GM12872 (cell line): Measurements from ENCODE around the gene HDGFL3.

Source experiments
- TF ChIP-seq, protein P1 (sequence below): IDR thresholded peaks from 3 replicates; pipeline ENCODE4 v1.5.1; 2011; ENCODE audit warnings: low read depth, mild to moderate bottlenecking, low read length, moderate library complexity; ENCODE audit not compliant: insufficient read depth

The HDGFL3 gene

DNA sequence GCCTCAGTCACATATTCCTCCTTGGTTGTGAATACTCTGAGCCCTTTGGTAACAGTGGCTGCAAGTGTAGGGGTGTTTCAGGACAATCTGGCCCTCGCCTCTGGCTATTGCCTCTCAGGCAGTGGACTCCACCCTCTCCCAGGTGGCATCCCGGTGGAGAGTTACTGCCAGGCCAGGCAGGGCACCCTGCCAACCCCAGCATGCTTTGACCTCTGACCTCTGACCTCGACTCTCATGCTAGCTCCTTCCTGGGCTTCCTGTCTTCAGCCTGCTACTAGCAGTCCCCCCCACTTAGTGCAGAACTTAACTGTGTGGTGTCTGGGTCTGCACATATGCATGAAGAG lies 94.7 kb downstream of the HDGFL3 start:
- TF ChIP-seq, protein P1, sequence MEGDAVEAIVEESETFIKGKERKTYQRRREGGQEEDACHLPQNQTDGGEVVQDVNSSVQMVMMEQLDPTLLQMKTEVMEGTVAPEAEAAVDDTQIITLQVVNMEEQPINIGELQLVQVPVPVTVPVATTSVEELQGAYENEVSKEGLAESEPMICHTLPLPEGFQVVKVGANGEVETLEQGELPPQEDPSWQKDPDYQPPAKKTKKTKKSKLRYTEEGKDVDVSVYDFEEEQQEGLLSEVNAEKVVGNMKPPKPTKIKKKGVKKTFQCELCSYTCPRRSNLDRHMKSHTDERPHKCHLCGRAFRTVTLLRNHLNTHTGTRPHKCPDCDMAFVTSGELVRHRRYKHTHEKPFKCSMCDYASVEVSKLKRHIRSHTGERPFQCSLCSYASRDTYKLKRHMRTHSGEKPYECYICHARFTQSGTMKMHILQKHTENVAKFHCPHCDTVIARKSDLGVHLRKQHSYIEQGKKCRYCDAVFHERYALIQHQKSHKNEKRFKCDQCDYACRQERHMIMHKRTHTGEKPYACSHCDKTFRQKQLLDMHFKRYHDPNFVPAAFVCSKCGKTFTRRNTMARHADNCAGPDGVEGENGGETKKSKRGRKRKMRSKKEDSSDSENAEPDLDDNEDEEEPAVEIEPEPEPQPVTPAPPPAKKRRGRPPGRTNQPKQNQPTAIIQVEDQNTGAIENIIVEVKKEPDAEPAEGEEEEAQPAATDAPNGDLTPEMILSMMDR, result no peak

DNA sequence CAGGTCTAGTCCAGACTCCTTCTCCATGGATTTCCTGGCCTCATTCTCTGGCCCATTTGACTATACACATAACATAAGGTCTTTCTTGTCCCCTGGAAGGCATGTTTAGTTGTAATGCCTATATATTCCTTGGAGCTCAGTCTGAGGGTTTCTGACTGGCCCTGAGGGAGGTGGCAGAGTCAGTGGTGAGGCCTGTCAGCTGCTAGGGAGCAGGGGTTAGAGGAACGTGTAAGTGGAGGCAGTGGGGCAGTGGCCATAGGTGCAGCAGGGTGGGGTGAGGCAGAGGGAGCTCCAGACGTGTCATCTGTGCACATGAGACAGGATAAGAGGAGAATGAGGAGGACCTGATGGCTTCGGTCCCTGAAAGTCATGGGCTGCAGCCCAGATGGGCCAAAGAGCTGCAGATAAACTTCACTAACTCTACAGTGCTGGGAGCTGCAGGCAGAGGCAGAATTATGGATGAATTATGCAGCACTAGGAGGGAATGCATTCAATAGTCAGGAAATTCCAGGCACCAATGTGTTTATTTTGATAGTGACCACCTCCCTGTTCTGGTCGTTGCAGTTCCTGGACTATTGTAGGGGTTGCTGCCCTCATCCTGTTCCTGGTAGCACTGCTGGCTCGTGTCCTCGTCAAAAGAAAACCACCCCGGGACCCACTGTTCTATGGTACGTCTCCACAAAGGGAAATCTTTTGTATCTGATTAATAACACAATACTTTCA lies 95.2 kb downstream of the HDGFL3 start:
- TF ChIP-seq, protein P1, result no peak

- TF ChIP-seq, protein P1, result no peak
Observed at GRCh38 chr15:83111149-83111548, 96.5 kb downstream of the HDGFL3 start.

DNA sequence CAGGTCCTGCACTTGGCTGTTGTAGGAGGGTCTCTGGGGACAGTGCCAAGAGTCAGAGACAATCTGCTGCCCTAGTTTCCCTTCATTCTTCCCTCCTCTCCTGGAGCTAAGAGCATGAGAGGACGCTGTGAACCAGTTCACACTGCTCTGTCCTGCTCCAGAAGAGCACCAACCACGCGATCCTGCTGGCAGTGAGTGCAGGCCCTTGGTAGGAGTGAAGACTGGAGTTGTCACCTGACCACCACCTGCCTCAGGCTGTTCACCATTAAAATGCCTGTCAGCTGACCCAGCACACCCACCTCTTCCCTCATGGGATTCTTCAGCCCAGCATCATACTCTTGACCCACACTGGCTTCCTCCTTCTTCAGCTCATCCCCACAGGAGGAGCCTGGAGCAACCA lies 97.2 kb downstream of the HDGFL3 start:
- TF ChIP-seq, protein P1, result no peak

DNA sequence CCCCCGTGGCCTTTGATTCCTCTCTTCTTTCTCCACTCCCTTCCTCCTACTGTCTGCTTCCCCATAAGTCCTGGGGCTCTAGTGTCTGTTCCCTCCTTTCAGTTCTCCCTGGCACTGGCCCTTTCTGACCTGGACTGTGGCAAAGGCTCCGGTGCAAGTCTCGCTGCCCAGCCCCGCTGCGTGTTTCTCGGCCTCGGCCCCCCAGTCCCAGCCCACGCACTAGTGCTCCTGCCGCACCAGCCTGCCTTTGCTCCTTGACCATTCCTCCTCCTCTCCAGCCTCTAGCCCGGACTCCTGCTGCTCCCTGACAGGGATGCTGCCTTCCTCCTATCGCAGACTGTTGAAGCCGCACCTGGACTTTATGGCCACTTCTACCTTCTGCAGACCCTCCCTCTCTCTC lies 98.1 kb downstream of the HDGFL3 start:
- TF ChIP-seq, protein P1, result no peak

- TF ChIP-seq, protein P1, result no peak
Observed at GRCh38 chr15:83108266-83109219, 99.1 kb downstream of the HDGFL3 start.

DNA sequence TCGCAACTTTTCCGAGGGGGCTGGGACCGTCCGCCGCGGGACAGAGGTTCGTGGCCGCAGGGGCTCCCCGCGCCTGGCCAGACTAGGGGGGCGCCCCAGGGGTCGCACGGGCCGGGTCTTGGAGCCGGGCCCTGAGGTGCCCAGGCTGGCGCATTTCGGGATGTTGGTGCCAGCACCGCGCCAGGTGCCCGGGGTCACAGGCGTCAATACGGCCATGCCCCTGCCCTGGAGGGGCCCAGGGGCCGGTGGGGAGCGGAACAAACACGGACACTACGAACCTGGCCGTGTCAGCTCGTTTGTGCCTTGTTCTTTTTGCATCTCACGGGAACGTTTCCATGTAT lies 99.8 kb downstream of the HDGFL3 start:
- TF ChIP-seq, protein P1, result no peak
